NB4 (cell line): Measurements from ENCODE around the gene CFAP46.
"Not testable (repeated sequence)": the region's sequence is repeated elsewhere in the genome, so short reads cannot be mapped to it uniquely, and the experiment has no call there.

Experiments used
- DNase-seq: peaks from one replicate; pipeline ENCODE4 v3.0.0; 2010; ENCODE audit warnings: low read depth
- H3K4me3 ChIP-seq: one replicate; pipeline ENCODE4 v1.5.1; 2011; ENCODE audit warnings: mild to moderate bottlenecking, low read depth, low read length, moderate library complexity
- CTCF ChIP-seq: IDR thresholded peaks from one replicate; pipeline ENCODE4 v1.5.1; 2012; ENCODE audit warnings: low read depth, low read length
- MAX ChIP-seq: IDR thresholded peaks from 2 replicates; pipeline ENCODE4 v1.6.1; 2011; ENCODE audit warnings: low read depth, low read length
- MYC ChIP-seq: IDR thresholded peaks from 2 replicates; pipeline ENCODE4 v1.6.1; 2011; ENCODE audit warnings: low read depth, low read length
- POLR2A ChIP-seq: IDR thresholded peaks from 2 replicates; pipeline ENCODE4 v1.6.1; 2011; ENCODE audit warnings: mild to moderate bottlenecking; ENCODE audit not compliant: insufficient read length; ENCODE audit errors: extremely low read depth

Gene CFAP46

GRCh38 chr10:132828681-132829080, 113.7 kb downstream of the CFAP46 start:
- no peak for DNase-seq
- TF ChIP-seq CTCF, result no peak
- no peak for TF ChIP-seq MAX
- no peak overlapping the region for H3K4me3 ChIP-seq

GRCh38 chr10:132827861-132828539, 114.4 kb downstream of the CFAP46 start:
- TF ChIP-seq MAX, result no peak
- no peak for TF ChIP-seq CTCF
- no peak for TF ChIP-seq MYC
- TF ChIP-seq POLR2A, result no peak
- H3K4me3 ChIP-seq, result no peak overlapping the region
- no peak for DNase-seq

GRCh38 chr10:132827423-132827789, 115.0 kb downstream of the CFAP46 start:
- H3K4me3 ChIP-seq, result no peak overlapping the region
- TF ChIP-seq CTCF, result no peak
- no peak for TF ChIP-seq MYC
- DNase-seq, result no peak

- DNase-seq, result no peak
- H3K4me3 ChIP-seq, result no peak overlapping the region
- TF ChIP-seq MYC (no peak), POLR2A (no peak), CTCF (no peak), MAX (no peak)
Observed at GRCh38 chr10:132826524-132827422, 115.6 kb downstream of the CFAP46 start.

GRCh38 chr10:132825783-132826523, 116.4 kb downstream of the CFAP46 start:
- not testable (repeated sequence) for H3K4me3 ChIP-seq, DNase-seq

- H3K4me3 ChIP-seq, result no peak overlapping the region
- TF ChIP-seq MAX (no peak), MYC (no peak), POLR2A (no peak), CTCF (no peak)
- no peak for DNase-seq
Observed at GRCh38 chr10:132820056-132820455, 122.3 kb downstream of the CFAP46 start.
